IMR-90 (cell line): ENCODE data around the gene COL5A2. TPM values are rescaled to one million over a fixed set of nuclear protein-coding genes. Genes with fewer than 3 reads are reported as not detected.
A peak's percentile ranks its signal among the peaks of the same experiment; 100 is the strongest.

Source experiments
- ATAC-seq: fragments of 200-7000 bp; cut with Tn5 transposase; 2 replicates; pipeline ENCODE4 v1.9.1; 2020; ENCODE audit warnings: low read depth, mild to moderate bottlenecking, moderate library complexity
- BruUV-seq: library from RNA; stranded (reverse); fragments of 400-500 nt; replicated peaks from 2 replicates; lab custom pipeline; 2021; lab: Mats Ljungman, UMichigan
- CTCF ChIA-PET: fragments of 300-600 bp; formaldehyde crosslinking; extraction: SDS; loops from one replicate; lab custom pipeline; 2021; ENCODE audit warnings: antibody characterized with exemption; lab: Yijun Ruan, JAX
- POLR2A ChIA-PET: fragments of 300-600 bp; sonication (Branson Sonifier 250); formaldehyde crosslinking; loops from one replicate; lab custom pipeline; 2022; ENCODE audit warnings: antibody characterized with exemption; ENCODE audit not compliant: unreplicated experiment; lab: Charles Lee
- DNase-seq: peaks from one replicate; pipeline ENCODE4 v3.0.0; 2013
- H2AFZ ChIP-seq: replicated peaks from 2 replicates; pipeline ENCODE3; 2013; ENCODE audit warnings: low read length, mild to moderate bottlenecking; ENCODE audit not compliant: poor library complexity
- H2AK5ac ChIP-seq: 2 replicates; pipeline ENCODE4 v1.6.1; 2013; ENCODE audit warnings: low read depth, low read length, inconsistent platforms
- H2AK9ac ChIP-seq: replicated peaks from 2 replicates; pipeline ENCODE3; 2013; ENCODE audit warnings: mild to moderate bottlenecking, low read depth, low read length, moderate library complexity; ENCODE audit not compliant: poor library complexity
- H2BK120ac ChIP-seq: 2 replicates; pipeline ENCODE4 v1.6.1; 2013; ENCODE audit warnings: low read depth, low read length, inconsistent platforms
- H2BK15ac ChIP-seq: 3 replicates; pipeline ENCODE4 v1.6.1; 2013; ENCODE audit warnings: low read depth, low read length, inconsistent platforms
- H2BK20ac ChIP-seq: 2 replicates; pipeline ENCODE4 v1.6.1; 2013; ENCODE audit warnings: low read depth, mild to moderate bottlenecking, inconsistent platforms, low read length, moderate library complexity
- H2BK5ac ChIP-seq: 2 replicates; pipeline ENCODE4 v1.6.1; 2013; ENCODE audit warnings: mild to moderate bottlenecking, low read depth, low read length, inconsistent platforms; ENCODE audit not compliant: poor library complexity, severe bottlenecking
- H3K14ac ChIP-seq: replicated peaks from 2 replicates; pipeline ENCODE4 v1.6.1; 2013; ENCODE audit warnings: low read depth, low read length, inconsistent platforms
- H3K18ac ChIP-seq: 2 replicates; pipeline ENCODE4 v1.6.1; 2013; ENCODE audit warnings: low read depth, low read length, control low read depth
- H3K23ac ChIP-seq: 2 replicates; pipeline ENCODE4 v1.6.1; 2013; ENCODE audit warnings: low read depth, low read length, inconsistent platforms
- H3K27ac ChIP-seq: 2 replicates; pipeline ENCODE4 v1.5.1; 2013; ENCODE audit warnings: mild to moderate bottlenecking, control low read depth, low read length; ENCODE audit not compliant: insufficient read depth
- H3K27me3 ChIP-seq: 2 replicates; pipeline ENCODE4 v1.6.1; 2013; ENCODE audit warnings: low read length; ENCODE audit not compliant: control insufficient read depth, insufficient read depth
- H3K36me3 ChIP-seq: 2 replicates; pipeline ENCODE4 v1.6.1; 2013; ENCODE audit warnings: low read length, mixed read lengths; ENCODE audit not compliant: control insufficient read depth, insufficient read depth
- H3K4ac ChIP-seq: 2 replicates; pipeline ENCODE4 v1.6.1; 2013; ENCODE audit warnings: low read depth, low read length, inconsistent platforms
- H3K4me1 ChIP-seq: 2 replicates; pipeline ENCODE4 v1.6.1; 2013; ENCODE audit warnings: low read length, mixed read lengths; ENCODE audit not compliant: control insufficient read depth, insufficient read depth
- H3K4me2 ChIP-seq: 2 replicates; pipeline ENCODE4 v1.6.1; 2013; ENCODE audit warnings: low read depth, mild to moderate bottlenecking, control low read depth, low read length, moderate library complexity
- H3K4me3 ChIP-seq: 2 replicates; pipeline ENCODE4 v1.5.1; 2013; ENCODE audit warnings: low read depth, mild to moderate bottlenecking, control low read depth, low read length, moderate library complexity; ENCODE audit not compliant: insufficient read depth
- H3K56ac ChIP-seq: 2 replicates; pipeline ENCODE4 v1.6.1; 2013; ENCODE audit warnings: low read length, inconsistent platforms; ENCODE audit not compliant: insufficient read depth; ENCODE audit errors: extremely low read depth
- H3K79me1 ChIP-seq, 2 experiments: 2 replicates each; pipeline ENCODE4 v1.6.1; 2013; ENCODE audit warnings: low read length in 2 of 2, inconsistent platforms in 1 of 2, low read depth in 1 of 2
- H3K9ac ChIP-seq: 2 replicates; pipeline ENCODE4 v1.6.1; 2013; ENCODE audit warnings: low read depth, low read length, control low read depth
- H3K9me1 ChIP-seq: 2 replicates; pipeline ENCODE4 v1.6.1; 2013; ENCODE audit warnings: low read length, inconsistent platforms; ENCODE audit not compliant: insufficient read depth
- H3K9me3 ChIP-seq: 2 replicates; pipeline ENCODE4 v1.6.1; 2013; ENCODE audit warnings: low read length; ENCODE audit not compliant: control insufficient read depth, insufficient read depth
- H4K20me1 ChIP-seq: 2 replicates; pipeline ENCODE4 v1.6.1; 2013; ENCODE audit warnings: low read length, inconsistent platforms; ENCODE audit not compliant: insufficient read depth
- H4K5ac ChIP-seq: 2 replicates; pipeline ENCODE4 v1.6.1; 2013; ENCODE audit warnings: mild to moderate bottlenecking, low read depth, low read length, control low read depth
- H4K8ac ChIP-seq, 2 experiments: 2 replicates each; pipeline ENCODE4 v1.6.1; 2013; ENCODE audit warnings: low read depth in 2 of 2, low read length in 2 of 2, control low read depth in 1 of 2, inconsistent platforms in 1 of 2
- H4K91ac ChIP-seq: 2 replicates; pipeline ENCODE4 v1.6.1; 2013; ENCODE audit warnings: low read depth, low read length, inconsistent platforms; ENCODE audit not compliant: insufficient read depth
- BHLHE40 ChIP-seq: fragments of 150-350 bp; IDR thresholded peaks from 2 replicates; pipeline ENCODE4 v1.6.1; 2016; ENCODE audit warnings: mild to moderate bottlenecking, low read depth, low read length
- ELK1 ChIP-seq: fragments of 150-350 bp; IDR thresholded peaks from 2 replicates; pipeline ENCODE4 v1.6.1; 2016; ENCODE audit warnings: low read depth, mild to moderate bottlenecking, low read length, moderate library complexity, borderline replicate concordance
- RCOR1 ChIP-seq: IDR thresholded peaks from 2 replicates; pipeline ENCODE4 v1.6.1; 2012; ENCODE audit warnings: mild to moderate bottlenecking, low read length, improper control_type of control experiment; ENCODE audit not compliant: insufficient replicate concordance
- WGBS, 2 experiments: methylation state at CpG; one replicate each; pipeline versions ENCODE4 v1.1.5 to v1.1.7; 2013; ENCODE audit warnings: missing lambda C conversion rate in 2 of 2; ENCODE audit not compliant: insufficient read length in 1 of 2; ENCODE audit errors: extremely low coverage in 2 of 2; 5-methylcytosine and 5-hydroxymethylcytosine counted together
- dilution Hi-C: fragments of 300-500 bp; cut with HindIII; formaldehyde crosslinking; loops from one replicate; pipeline ENCODE4 v1.14.3; 2018; ENCODE audit warnings: low sequenced_read_pairs; ENCODE audit not compliant: unreplicated experiment
- in situ Hi-C: fragments of 300-500 bp; cut with MboI; formaldehyde crosslinking; loops from 3 replicates; pipeline ENCODE4 v1.14.3; 2019; ENCODE audit warnings: low sequenced_read_pairs, inconsistent platforms, mixed read lengths
- intact Hi-C: fragments of 100-400 bp; cut with micrococcal nuclease; formaldehyde crosslinking; loops from 2 replicates; pipeline ENCODE4 v1.10.0; 2022
- polyA plus RNA-seq, 3 experiments: library from polyadenylated mRNA; depleted of rRNA; stranded (reverse); fragments of >200 nt; gene quantifications; 2 replicates each; pipeline ENCODE4 v1.2.3, GENCODE V29; 2012; ENCODE audit warnings: low replicate concordance in 1 of 3
- total RNA-seq: library from RNA; depleted of rRNA; stranded (reverse); fragments of >200 nt; gene quantifications from 2 replicates; pipeline ENCODE4 v1.2.3, GENCODE V29; 2012

COL5A2 gene
- total and polyA plus RNA-seq, 2 of the 4 experiments (the other 2 are of a cell fraction), result 181 to 257 TPM

DNA sequence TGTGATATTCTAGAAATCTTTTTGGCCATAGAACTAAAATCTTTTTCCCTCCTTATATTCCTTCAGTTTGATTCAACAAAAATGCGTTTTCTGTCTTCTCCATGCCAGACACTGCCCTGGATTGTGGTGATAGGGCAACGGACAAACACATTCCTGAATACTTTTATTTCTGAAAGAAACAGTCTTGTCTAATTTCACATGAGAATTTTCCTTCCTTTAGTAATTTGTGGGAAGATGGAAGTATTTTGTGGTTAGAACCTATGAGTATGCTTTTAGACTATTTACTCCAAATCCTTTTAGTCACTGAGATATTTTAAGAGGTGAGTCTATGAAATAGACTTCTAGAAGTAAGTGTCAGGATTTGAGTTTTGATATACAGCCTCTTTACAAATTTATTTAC lies 49.6 kb downstream of the COL5A2 start:
- Histone ChIP-seq H3K4ac (peak overlapping the region; percentile 16; the same call in 1 of the 2 replicates), H3K4me2 (peak overlapping the region; percentile 57; the same call in 1 of the 2 replicates), H3K27me3 (no peaks in the 10 kb centered on the region), H2BK20ac (no peak overlapping the region), H3K23ac (peak overlapping the region; percentile 7; the same call in 1 of the 2 replicates), H3K9me1 (no peaks in the 10 kb centered on the region), H4K91ac (no peak overlapping the region), H3K4me1 (peaks cover 11% of the 10 kb centered on the region), H4K5ac (no peak overlapping the region), H2BK15ac (no peak overlapping the region), H2BK120ac (peak overlapping the region; percentile 17; the same call in 1 of the 2 replicates), H3K18ac (no peak overlapping the region), H4K8ac (peak overlapping the region in 1 of 2 experiments; percentile 30; a peak in 1 of 4 replicates), H2AK5ac (no peak overlapping the region), H3K4me3 (no peak overlapping the region), H3K9ac (peak overlapping the region; percentile 29; the same call in 1 of the 2 replicates), H3K79me1 (peaks cover 0 to 45% of the 10 kb centered on the region in 2 experiments; a peak in 2 of 4 replicates), H2AFZ (no peak overlapping the region), H2BK5ac (peak overlapping the region; percentile 85), H4K20me1 (peaks cover 3% of the 10 kb centered on the region; the same call in 1 of the 2 replicates), H3K56ac (no peak overlapping the region), H3K9me3 (no peaks in the 10 kb centered on the region), H3K27ac (peak overlapping the region; percentile 13; the same call in 1 of the 2 replicates), H2AK9ac (no peak overlapping the region), H3K36me3 (peaks cover 11% of the 10 kb centered on the region), H3K14ac (no peak overlapping the region)
- no peak for TF ChIP-seq RCOR1
- no peak for TF ChIP-seq BHLHE40
- TF ChIP-seq ELK1, result no peak
- ATAC-seq (peak; percentile 80), DNase-seq (peak; percentile 91)
- in situ Hi-C loops (no loop called here), dilution Hi-C loops (no loop called here), intact Hi-C loops (no loop called here)
- BruUV-seq, result no TSS peak
- ChIA-PET POLR2A (no interaction called here), CTCF (interaction anchor here (0.8 kb wide), 1 partner anchor 130 kb away, joined by 3 read pairs; no protein-coding TSS in a partner anchor)
- no CpG with 5 or more reads among the region's 2 CpGs for whole genome bisulfite sequencing, 2 experiments
